H9 (cell line): ENCODE data around the gene CSTF2. TPM values are rescaled to one million over a fixed set of nuclear protein-coding genes. Genes with fewer than 3 reads are reported as not detected.

Experiments used
- DNase-seq: peaks from one replicate; pipeline ENCODE4 v3.0.0-alpha.2; 2017
- H2AFZ ChIP-seq: one replicate; pipeline ENCODE4 v1.6.1; 2013; ENCODE audit warnings: mild to moderate bottlenecking, low read length, control low read depth, moderate library complexity
- H2AK5ac ChIP-seq: 2 replicates; pipeline ENCODE4 v1.6.1; 2013; ENCODE audit warnings: low read length, control low read depth, mixed read lengths; ENCODE audit not compliant: insufficient read length
- H2BK120ac ChIP-seq: one replicate; pipeline ENCODE4 v1.6.1; 2013; ENCODE audit warnings: low read depth, mild to moderate bottlenecking, low read length, control low read depth, inconsistent platforms; ENCODE audit not compliant: poor library complexity, severe bottlenecking
- H2BK12ac ChIP-seq: 2 replicates; pipeline ENCODE4 v1.6.1; 2013; ENCODE audit warnings: low read length, control low read depth, mixed read lengths, low read depth; ENCODE audit not compliant: insufficient read length
- H2BK15ac ChIP-seq: 2 replicates; pipeline ENCODE4 v1.6.1; 2013; ENCODE audit warnings: low read depth, low read length, control low read depth
- H2BK20ac ChIP-seq: one replicate; pipeline ENCODE4 v1.6.1; 2013; ENCODE audit warnings: low read depth, mild to moderate bottlenecking, low read length, control low read depth, inconsistent platforms; ENCODE audit not compliant: poor library complexity, severe bottlenecking
- H2BK5ac ChIP-seq: 2 replicates; pipeline ENCODE4 v1.6.1; 2013; ENCODE audit warnings: low read length, control low read depth, mixed read lengths; ENCODE audit not compliant: insufficient read length
- H3K14ac ChIP-seq: 2 replicates; pipeline ENCODE4 v1.6.1; 2013; ENCODE audit warnings: low read length, control low read depth; ENCODE audit not compliant: insufficient read depth
- H3K18ac ChIP-seq: 2 replicates; pipeline ENCODE4 v1.6.1; 2013; ENCODE audit warnings: low read depth, mild to moderate bottlenecking, mixed read lengths, low read length, control low read depth; ENCODE audit not compliant: insufficient read length
- H3K23ac ChIP-seq: 2 replicates; pipeline ENCODE4 v1.6.1; 2013; ENCODE audit warnings: low read length, control low read depth, mixed read lengths, low read depth; ENCODE audit not compliant: insufficient read length
- H3K23me2 ChIP-seq: 2 replicates; pipeline ENCODE4 v1.6.1; 2013; ENCODE audit warnings: low read depth, mild to moderate bottlenecking, mixed read lengths, low read length, control low read depth; ENCODE audit not compliant: insufficient read length, poor library complexity, severe bottlenecking
- H3K27ac ChIP-seq: 2 replicates; pipeline ENCODE4 v1.5.1; 2013; ENCODE audit warnings: low read length, control low read depth, mixed read lengths, low read depth; ENCODE audit not compliant: insufficient read length
- H3K27me3 ChIP-seq: 2 replicates; pipeline ENCODE4 v1.6.1; 2013; ENCODE audit warnings: low read length, control low read depth, inconsistent platforms; ENCODE audit not compliant: insufficient read depth
- H3K4ac ChIP-seq: 2 replicates; pipeline ENCODE4 v1.6.1; 2013; ENCODE audit warnings: low read depth, mild to moderate bottlenecking, control low read depth, inconsistent platforms, low read length, moderate library complexity
- H3K4me1 ChIP-seq: 2 replicates; pipeline ENCODE4 v1.6.1; 2013; ENCODE audit warnings: low read length, control low read depth, inconsistent platforms; ENCODE audit not compliant: insufficient read depth
- H3K4me2 ChIP-seq: 2 replicates; pipeline ENCODE4 v1.6.1; 2013; ENCODE audit warnings: low read length, control low read depth, mixed read lengths; ENCODE audit not compliant: insufficient read length, insufficient read depth
- H3K56ac ChIP-seq: 2 replicates; pipeline ENCODE4 v1.6.1; 2013; ENCODE audit warnings: low read depth, mild to moderate bottlenecking, mixed read lengths, low read length, control low read depth; ENCODE audit not compliant: insufficient read length
- H3K79me1 ChIP-seq: 2 replicates; pipeline ENCODE4 v1.6.1; 2013; ENCODE audit warnings: low read depth, mild to moderate bottlenecking, moderate library complexity, low read length, control low read depth, inconsistent platforms; ENCODE audit not compliant: insufficient read depth, poor library complexity, severe bottlenecking
- H3K79me2 ChIP-seq: 2 replicates; pipeline ENCODE4 v1.6.1; 2013; ENCODE audit warnings: low read length, control low read depth, inconsistent platforms; ENCODE audit not compliant: insufficient read depth
- H3K9ac ChIP-seq: 2 replicates; pipeline ENCODE4 v1.6.1; 2013; ENCODE audit warnings: low read length, control low read depth, mixed read lengths; ENCODE audit not compliant: insufficient read length; ENCODE audit errors: extremely low read depth
- H3K9me3 ChIP-seq: one replicate; pipeline ENCODE4 v1.6.1; 2013; ENCODE audit warnings: low read depth, low read length, inconsistent platforms; ENCODE audit not compliant: control insufficient read depth
- H3T11ph ChIP-seq: one replicate; pipeline ENCODE4 v1.6.1; 2013; ENCODE audit warnings: mild to moderate bottlenecking, low read length, control low read depth, inconsistent platforms
- H4K20me1 ChIP-seq: one replicate; pipeline ENCODE4 v1.6.1; 2013; ENCODE audit not compliant: control insufficient read depth, insufficient read length, insufficient read depth
- H4K5ac ChIP-seq: 2 replicates; pipeline ENCODE4 v1.6.1; 2013; ENCODE audit warnings: low read depth, mild to moderate bottlenecking, mixed read lengths, low read length, control low read depth; ENCODE audit not compliant: insufficient read length
- H4K8ac ChIP-seq: replicated peaks from 2 replicates; pipeline ENCODE4 v1.6.1; 2013; ENCODE audit warnings: low read length, control low read depth, mixed read lengths, low read depth; ENCODE audit not compliant: insufficient read length
- H4K91ac ChIP-seq: 2 replicates; pipeline ENCODE4 v1.6.1; 2013; ENCODE audit warnings: low read depth, mild to moderate bottlenecking, moderate library complexity, mixed read lengths, low read length, control low read depth; ENCODE audit not compliant: insufficient read length
- H3K27ac Mint-ChIP-seq, 3 experiments: 2 replicates in 2 of 3; 3 replicates in 1 of 3; pipeline ENCODE4 v1.8.0; 2020 to 2021; ENCODE audit warnings: mixed read lengths in 3 of 3, mild to moderate bottlenecking in 1 of 3, moderate library complexity in 1 of 3
- H3K27me3 Mint-ChIP-seq: 2 replicates; pipeline ENCODE4 v1.8.0; 2021; ENCODE audit warnings: low read depth, mild to moderate bottlenecking, moderate library complexity, mixed read lengths
- H3K36me3 Mint-ChIP-seq, 3 experiments: 2 replicates in 2 of 3; 3 replicates in 1 of 3; pipeline ENCODE4 v1.8.0; 2020 to 2021; ENCODE audit warnings: low read depth in 3 of 3, mixed read lengths in 3 of 3; ENCODE audit not compliant: insufficient read depth in 1 of 3
- H3K4me1 Mint-ChIP-seq, 2 experiments: 2 replicates each; pipeline ENCODE4 v1.8.0; 2020; ENCODE audit warnings: mixed read lengths in 2 of 2
- H3K4me3 Mint-ChIP-seq, 2 experiments: 2 replicates in 1 of 2; 3 replicates in 1 of 2; pipeline ENCODE4 v1.8.0; 2020 to 2021; ENCODE audit warnings: mild to moderate bottlenecking in 2 of 2, mixed read lengths in 2 of 2, moderate library complexity in 1 of 2
- H3K9me3 Mint-ChIP-seq, 2 experiments: 2 replicates in 1 of 2; 3 replicates in 1 of 2; pipeline ENCODE4 v1.8.0; 2020; ENCODE audit warnings: mild to moderate bottlenecking in 2 of 2, mixed read lengths in 2 of 2, moderate library complexity in 1 of 2
- CTCF ChIP-seq: fragments of 200-600 bp; sonication (generic); conservative IDR thresholded peaks from 3 replicates; pipeline ENCODE4 v1.8.0; 2021; ENCODE audit warnings: antibody characterized with exemption, mild to moderate bottlenecking
- WGBS: extraction: QIAGEN DNeasy Blood & Tissue Kit; methylation state at CpG from one replicate; pipeline ENCODE4 v1.1.7; 2013; ENCODE audit warnings: missing lambda C conversion rate, low lambda C conversion rate, mixed read lengths; ENCODE audit not compliant: insufficient read length; ENCODE audit errors: extremely low coverage; 5-methylcytosine and 5-hydroxymethylcytosine counted together
- total RNA-seq: library from RNA; stranded (reverse); gene quantifications from 2 replicates; pipeline ENCODE4 v1.2.1, GENCODE V29; 2021

CSTF2 gene
- total RNA-seq, 1 experiment from 2014 or later, result 30.2 TPM

- TF ChIP-seq CTCF, result no peak
- Mint-ChIP-seq H3K27me3 (no peaks in the 10 kb centered on the region; the same call in 1 of the 2 replicates), H3K4me3 (no peak overlapping the region; a peak in 1 of 5 replicates), H3K9me3 (peaks cover 39 to 50% of the 10 kb centered on the region in 2 experiments), H3K36me3 (peaks cover 0 to 1% (median 0%) of the 10 kb centered on the region in 3 experiments; a peak in 3 of 7 replicates), H3K4me1 (no peaks in the 10 kb centered on the region), H3K27ac (no peak overlapping the region)
- H4K8ac ChIP-seq, result no peak overlapping the region
- H3K14ac ChIP-seq, result no peak overlapping the region
- no peak overlapping the region for H2BK20ac ChIP-seq
- no peaks in the 10 kb centered on the region for H3K23me2 ChIP-seq
- no peaks in the 10 kb centered on the region for H4K20me1 ChIP-seq
- no peak overlapping the region for H3K18ac ChIP-seq
- no peak overlapping the region for H2AFZ ChIP-seq
- no CpG with 5 or more reads among the region's 4 CpGs for WGBS
- no peaks in the 10 kb centered on the region for H3K79me2 ChIP-seq
- H2BK120ac ChIP-seq, result no peak overlapping the region
- no peak overlapping the region for H3T11ph ChIP-seq
- no peak overlapping the region for H3K9ac ChIP-seq
- H3K23ac ChIP-seq, result no peak overlapping the region
- no peak overlapping the region for H3K4me2 ChIP-seq
- H3K79me1 ChIP-seq, result no peaks in the 10 kb centered on the region
- H2BK15ac ChIP-seq, result no peak overlapping the region
- H3K56ac ChIP-seq, result no peak overlapping the region
- H3K27me3 ChIP-seq, result no peaks in the 10 kb centered on the region; the same call in 1 of the 2 replicates
- H3K4ac ChIP-seq, result no peak overlapping the region
- no peak overlapping the region for H2AK5ac ChIP-seq
- no peak overlapping the region for H2BK5ac ChIP-seq
- H3K4me1 ChIP-seq, result no peaks in the 10 kb centered on the region
- no peak overlapping the region for H4K5ac ChIP-seq
- H3K9me3 ChIP-seq, result peaks cover 19% of the 10 kb centered on the region
- no peak overlapping the region for H2BK12ac ChIP-seq
- no peak for DNase-seq
- no peak overlapping the region for H4K91ac ChIP-seq
- H3K27ac ChIP-seq, result no peak overlapping the region
Observed at GRCh38 chrX:100850317-100850716, 30.1 kb downstream of the CSTF2 start.
